Kidney epithelial cell (primary cell): ENCODE measurements around the gene MRPL12. TPM values are rescaled to one million over a fixed set of nuclear protein-coding genes. Genes with fewer than 3 reads are reported as not detected.

Experiments used
- DNase-seq: peaks from one replicate; pipeline ENCODE4 v3.0.0-alpha.2; 2010; ENCODE audit warnings: low read depth
- H3K27me3 ChIP-seq: 2 replicates; pipeline ENCODE4 v1.6.0; 2011; ENCODE audit warnings: low read length; ENCODE audit not compliant: control insufficient read depth, insufficient read depth
- H3K36me3 ChIP-seq: 2 replicates; pipeline ENCODE4 v1.5.1; 2011; ENCODE audit warnings: low read length; ENCODE audit not compliant: control insufficient read depth, insufficient read depth
- H3K4me3 ChIP-seq: 2 replicates; pipeline ENCODE4 v1.5.1; 2011; ENCODE audit warnings: low read depth, mild to moderate bottlenecking, control low read depth, low read length
- CTCF ChIP-seq: IDR thresholded peaks from 2 replicates; pipeline ENCODE4 v1.5.1; 2011; ENCODE audit warnings: mild to moderate bottlenecking, moderate library complexity, low read length, control low read depth, inconsistent platforms; ENCODE audit not compliant: insufficient read depth, poor library complexity, severe bottlenecking
- total RNA-seq: library from RNA; depleted of rRNA; stranded (reverse); fragments of >200 nt; gene quantifications from 2 replicates; pipeline ENCODE4 v1.2.3, GENCODE V29; 2015

The MRPL12 gene
- total RNA-seq, 1 donor from 2014 or later, result 70.5 TPM

- TF ChIP-seq CTCF, result no peak
- no peak for DNase-seq
- no peak overlapping the region for H3K4me3 ChIP-seq
- no peaks in the 10 kb centered on the region for H3K27me3 ChIP-seq
- H3K36me3 ChIP-seq, result peaks cover 4% of the 10 kb centered on the region
Measured at GRCh38 chr17:81687770-81688541, 15.2 kb upstream of the MRPL12 start.

GRCh38 chr17:81688616-81689015 lies 14.6 kb upstream of the MRPL12 start:
- Histone ChIP-seq H3K36me3 (peaks cover 4% of the 10 kb centered on the region), H3K4me3 (no peak overlapping the region), H3K27me3 (no peaks in the 10 kb centered on the region)
- no peak for DNase-seq
- TF ChIP-seq CTCF, result no peak

- Histone ChIP-seq H3K27me3 (no peaks in the 10 kb centered on the region), H3K4me3 (no peak overlapping the region), H3K36me3 (peaks cover 8% of the 10 kb centered on the region)
- no peak for DNase-seq
- TF ChIP-seq CTCF, result no peak
Measured at GRCh38 chr17:81690066-81690465, 13.1 kb upstream of the MRPL12 start.

GRCh38 chr17:81690549-81690948 lies 12.6 kb upstream of the MRPL12 start:
- Histone ChIP-seq H3K36me3 (peaks cover 9% of the 10 kb centered on the region), H3K27me3 (no peaks in the 10 kb centered on the region), H3K4me3 (no peak overlapping the region)
- TF ChIP-seq CTCF, result no peak
- DNase-seq, result no peak

- Histone ChIP-seq H3K36me3 (peaks cover 8% of the 10 kb centered on the region), H3K4me3 (no peak overlapping the region), H3K27me3 (no peaks in the 10 kb centered on the region)
- no peak for TF ChIP-seq CTCF
- DNase-seq, result no peak
Measured at GRCh38 chr17:81691196-81691595, 12.0 kb upstream of the MRPL12 start.

- no peak for DNase-seq
- TF ChIP-seq CTCF, result no peak
- H3K36me3 ChIP-seq, result peaks cover 8% of the 10 kb centered on the region
- no peak overlapping the region for H3K4me3 ChIP-seq
- no peaks in the 10 kb centered on the region for H3K27me3 ChIP-seq
Measured at GRCh38 chr17:81691608-81692007, 11.6 kb upstream of the MRPL12 start.
